ENCODE data around the gene CRYGS. TPM values are rescaled to one million over a fixed set of nuclear protein-coding genes. Genes with fewer than 3 reads are reported as not detected.
A peak's percentile ranks its signal among the peaks of the same experiment; 100 is the strongest.

CRYGS gene
- polyA plus RNA-seq, 2 of the 4 experiments (the other 2 are of a cell fraction), result 0.65 to 2.5 TPM

DNA sequence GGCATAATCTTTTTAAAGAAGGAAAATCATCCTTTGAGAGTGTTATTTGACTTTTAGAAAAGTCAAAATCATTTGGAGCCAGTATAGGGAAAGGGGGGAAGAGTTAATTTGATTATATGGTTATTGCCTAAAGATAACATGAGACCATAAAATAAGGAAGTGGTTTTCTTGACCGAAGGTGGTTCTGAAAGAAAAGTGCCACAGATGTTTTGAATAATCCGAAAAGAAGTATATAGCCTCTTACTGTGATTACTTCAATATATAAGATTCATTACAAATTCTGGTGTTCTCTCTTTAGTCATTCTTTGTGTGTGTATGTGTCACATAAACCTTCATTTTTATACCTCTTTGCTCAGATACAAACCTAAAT is 27.4 kb upstream of the CRYGS start:
- Histone ChIP-seq H3K4me3 (peak overlapping the region; percentile 85), H3K4me1 (peaks cover 12% of the 10 kb centered on the region; the same call in 2 of the 3 replicates), H3K4me2 (peak overlapping the region; percentile 99), H3K27ac (no peak overlapping the region), H3K9me3 (no peaks in the 10 kb centered on the region)
- 37% methylated on average over 2 of the region's 2 CpGs for WGBS (ENCODE audit: missing lambda C conversion rate)
- ATAC-seq, result no peak
- CTCF ChIA-PET, result interaction anchor here (1.6 to 8.0 kb wide), 2 partner anchors 44 to 250 kb away, joined by 4 to 48 read pairs; partner anchors contain the start of gene AHSG
- DNase-seq (ENCODE audit: low read depth in 1 of 2, low spot score in 1 of 2), result no peak
- no peak for FAIRE-seq
- TF ChIP-seq ATOH8 (CRISPR knock-in tag; IDR thresholded peaks at IDR 0.05; ENCODE audit: low read depth) (no peak), PHF8 (IDR thresholded peaks at IDR 0.05; ENCODE audit: borderline replicate concordance, low read depth) (no peak), NPAS2 (CRISPR knock-in tag; IDR thresholded peaks at IDR 0.05; ENCODE audit: borderline replicate concordance) (no peak), BHLHE40 (IDR thresholded peaks at IDR 0.05; ENCODE audit: low read depth, low read length) (no peak), HES2 (IDR thresholded peaks at IDR 0.05) (no peak), POLR2AphosphoS2 (conservative IDR thresholded peaks at IDR 0.05; ENCODE audit: low read length) (no peak), REST (IDR thresholded peaks at IDR 0.05) (no peak), NR3C1 (IDR thresholded peaks at IDR 0.05) (no peak), NFE2L2 (conservative IDR thresholded peaks at IDR 0.05; ENCODE audit: low read length) (no peak), RCOR1 (IDR thresholded peaks at IDR 0.05; ENCODE audit: low read depth, low read length) (no peak), CBX2 (IDR thresholded peaks at IDR 0.05; ENCODE audit: borderline replicate concordance, low read depth) (no peak), MAZ (IDR thresholded peaks at IDR 0.05; ENCODE audit: borderline replicate concordance, low read depth, low read length) (no peak), CBX8 (IDR thresholded peaks at IDR 0.05) (no peak)
- TF ChIP-seq, protein P1, sequence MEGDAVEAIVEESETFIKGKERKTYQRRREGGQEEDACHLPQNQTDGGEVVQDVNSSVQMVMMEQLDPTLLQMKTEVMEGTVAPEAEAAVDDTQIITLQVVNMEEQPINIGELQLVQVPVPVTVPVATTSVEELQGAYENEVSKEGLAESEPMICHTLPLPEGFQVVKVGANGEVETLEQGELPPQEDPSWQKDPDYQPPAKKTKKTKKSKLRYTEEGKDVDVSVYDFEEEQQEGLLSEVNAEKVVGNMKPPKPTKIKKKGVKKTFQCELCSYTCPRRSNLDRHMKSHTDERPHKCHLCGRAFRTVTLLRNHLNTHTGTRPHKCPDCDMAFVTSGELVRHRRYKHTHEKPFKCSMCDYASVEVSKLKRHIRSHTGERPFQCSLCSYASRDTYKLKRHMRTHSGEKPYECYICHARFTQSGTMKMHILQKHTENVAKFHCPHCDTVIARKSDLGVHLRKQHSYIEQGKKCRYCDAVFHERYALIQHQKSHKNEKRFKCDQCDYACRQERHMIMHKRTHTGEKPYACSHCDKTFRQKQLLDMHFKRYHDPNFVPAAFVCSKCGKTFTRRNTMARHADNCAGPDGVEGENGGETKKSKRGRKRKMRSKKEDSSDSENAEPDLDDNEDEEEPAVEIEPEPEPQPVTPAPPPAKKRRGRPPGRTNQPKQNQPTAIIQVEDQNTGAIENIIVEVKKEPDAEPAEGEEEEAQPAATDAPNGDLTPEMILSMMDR (IDR thresholded peaks at IDR 0.05), result no peak
- POLR2A ChIA-PET, result no interaction called here

DNA sequence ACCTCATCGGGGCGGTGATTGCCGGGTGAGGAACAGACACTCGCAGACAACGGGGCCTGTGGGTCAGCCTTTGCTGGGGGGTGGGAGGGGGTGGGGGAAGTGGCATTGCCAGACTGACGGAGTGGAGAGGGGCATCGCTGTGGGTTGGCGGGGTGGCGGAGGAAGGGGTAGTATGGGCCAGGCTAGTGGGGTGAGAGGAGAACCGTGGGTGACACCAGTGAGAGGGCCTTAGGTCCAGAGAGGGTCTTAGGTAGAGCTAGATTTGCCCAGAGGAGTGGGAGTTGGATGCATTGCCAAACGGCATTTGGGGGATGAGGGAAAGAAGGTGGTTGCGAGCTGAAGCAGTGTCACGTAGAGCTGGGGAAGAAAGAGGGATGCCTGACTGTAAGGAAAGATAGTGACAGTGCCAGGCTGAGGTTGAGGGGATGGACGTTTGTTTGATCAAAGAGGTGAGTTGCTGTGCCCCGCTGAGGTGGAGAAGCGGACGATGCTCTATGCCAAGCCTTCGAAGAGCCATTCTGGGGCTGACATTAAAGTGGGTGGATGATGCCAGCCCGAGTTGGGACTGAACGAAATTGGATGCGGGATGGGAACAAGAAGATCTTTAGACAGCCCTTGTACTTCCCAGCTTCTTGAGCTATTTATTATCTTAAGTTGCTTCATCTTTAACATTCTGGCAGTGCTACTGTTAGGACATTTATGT is 26.9 kb upstream of the CRYGS start:
- FAIRE-seq, result no peak
- Histone ChIP-seq H3K4me3 (peak overlapping the region; percentile 85), H3K9me3 (no peaks in the 10 kb centered on the region), H3K4me2 (peak overlapping the region; percentile 99), H3K4me1 (peaks cover 15% of the 10 kb centered on the region; the same call in 2 of the 3 replicates), H3K27ac (peak overlapping the region; percentile 89 to 90)
- CTCF ChIA-PET, result interaction anchor here (1.5 to 8.0 kb wide), 3 partner anchors 16 to 251 kb away, joined by 4 to 48 read pairs (median 5); partner anchors contain the start of gene AHSG
- WGBS (ENCODE audit: missing lambda C conversion rate), result 5% methylated on average over 12 of the region's 21 CpGs
- TF ChIP-seq HES2 (IDR thresholded peaks at IDR 0.05) (no peak), HOXA7 (CRISPR knock-in tag; IDR thresholded peaks at IDR 0.05) (0 out of 2 replicates have a peak, but pooled peaks have one; percentile 29)
- no peak for ATAC-seq
- POLR2A ChIA-PET, result interaction anchor here (0.8 to 1.6 kb wide), 5 partner anchors 16 to 256 kb away, joined by 3 to 24 read pairs (median 5); partner anchors contain the start of gene EIF4A2
- no peak for DNase-seq (ENCODE audit: low read depth in 1 of 2, low spot score in 1 of 2)

Data from A549 (cell line).